ENCODE data around the gene CADM1. TPM values are rescaled to one million over a fixed set of nuclear protein-coding genes. Genes with fewer than 3 reads are reported as not detected.

Gene CADM1
- total and polyA plus RNA-seq, 10 of the 15 experiments (the other 5 are each of a cell fraction or from before 2014, with no cell fraction given) = 0.03 to 0.48 (median 0.15) TPM; not detected in 3

DNA sequence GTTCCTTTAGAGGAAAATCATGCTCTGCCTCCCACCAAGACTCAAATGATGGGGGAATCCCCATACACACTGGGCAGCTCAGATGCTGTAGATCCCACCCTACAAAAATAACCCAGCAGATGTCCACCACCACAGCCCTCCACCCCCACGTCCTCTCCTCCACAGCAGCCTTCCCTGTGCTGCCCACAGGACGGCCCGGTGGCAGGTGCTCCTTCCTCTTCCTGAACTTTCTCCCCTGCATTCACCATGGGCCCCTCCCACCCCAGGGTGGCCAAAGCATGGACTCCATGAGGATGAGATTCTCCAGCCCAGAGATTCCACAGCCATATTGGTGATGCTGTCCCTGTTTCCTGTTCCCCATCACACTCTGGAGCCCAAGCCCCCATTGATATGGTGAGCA, 368.3 kb downstream of the CADM1 start:
- WGBS (ENCODE audit: insufficient coverage, insufficient replicate concordance, low lambda C conversion rate, missing lambda C conversion rate) = 0% methylated on average over 3 of the region's 3 CpGs
- no peak for FAIRE-seq
- intact Hi-C loops (cut with micrococcal nuclease; ENCODE audit: unreplicated experiment) (no loop called here), in situ Hi-C loops (cut with MboI) (no loop called here)
- Histone ChIP-seq H3K27me3 (replicated peaks in 1 of 2; ENCODE audit: control insufficient read depth in 2 of 2, insufficient read depth in 2 of 2, low read length in 1 of 2) (no peaks in the 10 kb centered on the region; a peak in 3 of 4 replicates), H3K27ac (ENCODE audit: control insufficient read depth, insufficient read depth) (no peak overlapping the region), H2AFZ (ENCODE audit: control insufficient read depth, low read depth, low read length) (no peak overlapping the region), H3K79me2 (ENCODE audit: control insufficient read depth, insufficient read depth, low read length) (no peaks in the 10 kb centered on the region), H3K4me2 (ENCODE audit: control insufficient read depth, insufficient read depth) (no peak overlapping the region), H4K20me1 (ENCODE audit: control insufficient read depth, insufficient read depth) (no peaks in the 10 kb centered on the region), H3K4me3 (no peak overlapping the region), H3K9me3 (replicated peaks; ENCODE audit: control insufficient read depth, insufficient read depth, low read length) (no peaks in the 10 kb centered on the region), H3K36me3 (ENCODE audit: control insufficient read depth in 2 of 2, insufficient read depth in 2 of 2, low read length in 1 of 2) (no peaks in the 10 kb centered on the region), H3K4me1 (ENCODE audit: control insufficient read depth, insufficient read depth, low read length) (no peaks in the 10 kb centered on the region), H3K9ac (ENCODE audit: control insufficient read depth, insufficient read depth, low read length) (no peak overlapping the region)
- BruUV-seq (replicated peaks) = no TSS peak
- TF ChIP-seq POLR2AphosphoS5 (IDR thresholded peaks at IDR 0.05; ENCODE audit: low read length) (no peak), CBFB (IDR thresholded peaks at IDR 0.05; ENCODE audit: low read depth) (no peak), TARDBP (IDR thresholded peaks at IDR 0.05; ENCODE audit: borderline replicate concordance) (no peak)
- DNase-seq (ENCODE audit: low read depth, low spot score) = no peak
- RAD21 ChIA-PET (ENCODE audit: unreplicated experiment) = no interaction called here
- SMC1A ChIA-PET (ENCODE audit: uncharacterized antibody, unreplicated experiment) = no interaction called here
- CTCF ChIA-PET = no interaction called here
- POLR2A ChIA-PET = no interaction called here
- ATAC-seq = no peak

DNA sequence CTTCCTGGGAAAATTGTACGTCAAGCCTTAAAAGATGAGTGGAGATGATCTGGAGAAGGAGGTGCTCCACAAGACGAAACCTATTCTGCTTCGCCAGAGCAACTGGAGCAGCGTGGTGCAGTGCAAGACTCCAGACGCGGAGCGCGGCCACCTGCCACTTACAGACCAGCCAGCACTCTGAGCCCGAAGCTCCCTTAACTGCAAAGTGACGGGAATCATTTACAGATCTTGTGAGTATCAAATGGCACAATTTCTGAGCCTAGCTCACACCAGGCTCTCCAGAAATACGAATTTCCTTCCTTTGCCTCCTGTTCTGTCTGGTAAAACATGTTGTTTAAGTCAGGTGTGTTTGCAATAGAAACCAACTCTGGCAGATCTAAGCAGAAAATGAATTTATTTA, 369.3 kb downstream of the CADM1 start:
- no peak overlapping the region for H3K27ac ChIP-seq (ENCODE audit: control insufficient read depth, insufficient read depth)
- in situ Hi-C loops (cut with MboI) = no loop called here
- no peak overlapping the region for H3K4me2 ChIP-seq (ENCODE audit: control insufficient read depth, insufficient read depth)
- ATAC-seq (no peak), DNase-seq (ENCODE audit: low read depth, low spot score) (no peak), FAIRE-seq (no peak)
- no peak overlapping the region for H3K9ac ChIP-seq (ENCODE audit: control insufficient read depth, insufficient read depth, low read length)
- H3K36me3 ChIP-seq (ENCODE audit: control insufficient read depth in 2 of 2, insufficient read depth in 2 of 2, low read length in 1 of 2) = no peaks in the 10 kb centered on the region
- H2AFZ ChIP-seq (ENCODE audit: control insufficient read depth, low read depth, low read length) = no peak overlapping the region
- CTCF ChIA-PET = no interaction called here
- H3K27me3 ChIP-seq (replicated peaks in 1 of 2; ENCODE audit: control insufficient read depth in 2 of 2, insufficient read depth in 2 of 2, low read length in 1 of 2) = no peaks in the 10 kb centered on the region; a peak in 3 of 4 replicates
- H4K20me1 ChIP-seq (ENCODE audit: control insufficient read depth, insufficient read depth) = no peaks in the 10 kb centered on the region
- RAD21 ChIA-PET (ENCODE audit: unreplicated experiment) = no interaction called here
- intact Hi-C loops (cut with micrococcal nuclease; ENCODE audit: unreplicated experiment) = no loop called here
- 61% methylated on average over 11 of the region's 11 CpGs for WGBS (ENCODE audit: insufficient coverage, insufficient replicate concordance, low lambda C conversion rate, missing lambda C conversion rate)
- no peaks in the 10 kb centered on the region for H3K79me2 ChIP-seq (ENCODE audit: control insufficient read depth, insufficient read depth, low read length)
- SMC1A ChIA-PET (ENCODE audit: uncharacterized antibody, unreplicated experiment) = no interaction called here
- no peak overlapping the region for H3K4me3 ChIP-seq
- TF ChIP-seq HDAC6 (IDR thresholded peaks at IDR 0.05; ENCODE audit: unreplicated experiment) (no peak), SREBF1 (IDR thresholded peaks at IDR 0.05; ENCODE audit: low read length) (no peak), ESRRA (IDR thresholded peaks at IDR 0.05; ENCODE audit: low read length) (no peak), LARP7 (IDR thresholded peaks at IDR 0.05) (no peak)
- POLR2A ChIA-PET = no interaction called here
- H3K9me3 ChIP-seq (replicated peaks; ENCODE audit: control insufficient read depth, insufficient read depth, low read length) = no peaks in the 10 kb centered on the region
- no peaks in the 10 kb centered on the region for H3K4me1 ChIP-seq (ENCODE audit: control insufficient read depth, insufficient read depth, low read length)
- no TSS peak for BruUV-seq (replicated peaks)
